IMR-90 (cell line): ENCODE results near the gene MED4. TPM values are rescaled to one million over a fixed set of nuclear protein-coding genes. Genes with fewer than 3 reads are reported as not detected.

Experiments used
- ATAC-seq: fragments of 200-7000 bp; cut with Tn5 transposase; 2 replicates; pipeline ENCODE4 v1.9.1; 2020; ENCODE audit warnings: low read depth, mild to moderate bottlenecking, moderate library complexity
- BruUV-seq: library from RNA; stranded (reverse); fragments of 400-500 nt; replicated peaks from 2 replicates; lab custom pipeline; 2021; lab: Mats Ljungman, UMichigan
- CTCF ChIA-PET: fragments of 300-600 bp; formaldehyde crosslinking; extraction: SDS; loops from one replicate; lab custom pipeline; 2021; ENCODE audit warnings: antibody characterized with exemption; lab: Yijun Ruan, JAX
- POLR2A ChIA-PET: fragments of 300-600 bp; sonication (Branson Sonifier 250); formaldehyde crosslinking; loops from one replicate; lab custom pipeline; 2022; ENCODE audit warnings: antibody characterized with exemption; ENCODE audit not compliant: unreplicated experiment; lab: Charles Lee
- DNase-seq: peaks from one replicate; pipeline ENCODE4 v3.0.0; 2013
- H2AFZ ChIP-seq: replicated peaks from 2 replicates; pipeline ENCODE3; 2013; ENCODE audit warnings: low read length, mild to moderate bottlenecking; ENCODE audit not compliant: poor library complexity
- H2AK5ac ChIP-seq: 2 replicates; pipeline ENCODE4 v1.6.1; 2013; ENCODE audit warnings: low read depth, low read length, inconsistent platforms
- H2AK9ac ChIP-seq: replicated peaks from 2 replicates; pipeline ENCODE3; 2013; ENCODE audit warnings: mild to moderate bottlenecking, low read depth, low read length, moderate library complexity; ENCODE audit not compliant: poor library complexity
- H2BK120ac ChIP-seq: 2 replicates; pipeline ENCODE4 v1.6.1; 2013; ENCODE audit warnings: low read depth, low read length, inconsistent platforms
- H2BK15ac ChIP-seq: 3 replicates; pipeline ENCODE4 v1.6.1; 2013; ENCODE audit warnings: low read depth, low read length, inconsistent platforms
- H2BK20ac ChIP-seq: 2 replicates; pipeline ENCODE4 v1.6.1; 2013; ENCODE audit warnings: low read depth, mild to moderate bottlenecking, inconsistent platforms, low read length, moderate library complexity
- H2BK5ac ChIP-seq: 2 replicates; pipeline ENCODE4 v1.6.1; 2013; ENCODE audit warnings: mild to moderate bottlenecking, low read depth, low read length, inconsistent platforms; ENCODE audit not compliant: poor library complexity, severe bottlenecking
- H3K14ac ChIP-seq: replicated peaks from 2 replicates; pipeline ENCODE4 v1.6.1; 2013; ENCODE audit warnings: low read depth, low read length, inconsistent platforms
- H3K18ac ChIP-seq: 2 replicates; pipeline ENCODE4 v1.6.1; 2013; ENCODE audit warnings: low read depth, low read length, control low read depth
- H3K23ac ChIP-seq: 2 replicates; pipeline ENCODE4 v1.6.1; 2013; ENCODE audit warnings: low read depth, low read length, inconsistent platforms
- H3K27ac ChIP-seq: 2 replicates; pipeline ENCODE4 v1.5.1; 2013; ENCODE audit warnings: mild to moderate bottlenecking, control low read depth, low read length; ENCODE audit not compliant: insufficient read depth
- H3K27me3 ChIP-seq: 2 replicates; pipeline ENCODE4 v1.6.1; 2013; ENCODE audit warnings: low read length; ENCODE audit not compliant: control insufficient read depth, insufficient read depth
- H3K36me3 ChIP-seq: 2 replicates; pipeline ENCODE4 v1.6.1; 2013; ENCODE audit warnings: low read length, mixed read lengths; ENCODE audit not compliant: control insufficient read depth, insufficient read depth
- H3K4ac ChIP-seq: 2 replicates; pipeline ENCODE4 v1.6.1; 2013; ENCODE audit warnings: low read depth, low read length, inconsistent platforms
- H3K4me1 ChIP-seq: 2 replicates; pipeline ENCODE4 v1.6.1; 2013; ENCODE audit warnings: low read length, mixed read lengths; ENCODE audit not compliant: control insufficient read depth, insufficient read depth
- H3K4me2 ChIP-seq: 2 replicates; pipeline ENCODE4 v1.6.1; 2013; ENCODE audit warnings: low read depth, mild to moderate bottlenecking, control low read depth, low read length, moderate library complexity
- H3K4me3 ChIP-seq: 2 replicates; pipeline ENCODE4 v1.5.1; 2013; ENCODE audit warnings: low read depth, mild to moderate bottlenecking, control low read depth, low read length, moderate library complexity; ENCODE audit not compliant: insufficient read depth
- H3K56ac ChIP-seq: 2 replicates; pipeline ENCODE4 v1.6.1; 2013; ENCODE audit warnings: low read length, inconsistent platforms; ENCODE audit not compliant: insufficient read depth; ENCODE audit errors: extremely low read depth
- H3K79me1 ChIP-seq, 2 experiments: 2 replicates each; pipeline ENCODE4 v1.6.1; 2013; ENCODE audit warnings: low read length in 2 of 2, inconsistent platforms in 1 of 2, low read depth in 1 of 2
- H3K9ac ChIP-seq: 2 replicates; pipeline ENCODE4 v1.6.1; 2013; ENCODE audit warnings: low read depth, low read length, control low read depth
- H3K9me1 ChIP-seq: 2 replicates; pipeline ENCODE4 v1.6.1; 2013; ENCODE audit warnings: low read length, inconsistent platforms; ENCODE audit not compliant: insufficient read depth
- H3K9me3 ChIP-seq: 2 replicates; pipeline ENCODE4 v1.6.1; 2013; ENCODE audit warnings: low read length; ENCODE audit not compliant: control insufficient read depth, insufficient read depth
- H4K20me1 ChIP-seq: 2 replicates; pipeline ENCODE4 v1.6.1; 2013; ENCODE audit warnings: low read length, inconsistent platforms; ENCODE audit not compliant: insufficient read depth
- H4K5ac ChIP-seq: 2 replicates; pipeline ENCODE4 v1.6.1; 2013; ENCODE audit warnings: mild to moderate bottlenecking, low read depth, low read length, control low read depth
- H4K8ac ChIP-seq, 2 experiments: 2 replicates each; pipeline ENCODE4 v1.6.1; 2013; ENCODE audit warnings: low read depth in 2 of 2, low read length in 2 of 2, control low read depth in 1 of 2, inconsistent platforms in 1 of 2
- H4K91ac ChIP-seq: 2 replicates; pipeline ENCODE4 v1.6.1; 2013; ENCODE audit warnings: low read depth, low read length, inconsistent platforms; ENCODE audit not compliant: insufficient read depth
- BHLHE40 ChIP-seq: fragments of 150-350 bp; IDR thresholded peaks from 2 replicates; pipeline ENCODE4 v1.6.1; 2016; ENCODE audit warnings: mild to moderate bottlenecking, low read depth, low read length
- CEBPB ChIP-seq: IDR thresholded peaks from 2 replicates; pipeline ENCODE4 v1.6.1; 2012; ENCODE audit warnings: low read depth, low read length, improper control_type of control experiment
- CTCF ChIP-seq: conservative IDR thresholded peaks from 2 replicates; pipeline ENCODE4 v1.5.1; 2012; ENCODE audit warnings: mild to moderate bottlenecking, low read depth, low read length, improper control_type of control experiment
- ELK1 ChIP-seq: fragments of 150-350 bp; IDR thresholded peaks from 2 replicates; pipeline ENCODE4 v1.6.1; 2016; ENCODE audit warnings: low read depth, mild to moderate bottlenecking, low read length, moderate library complexity, borderline replicate concordance
- MAFK ChIP-seq: IDR thresholded peaks from 2 replicates; pipeline ENCODE4 v1.6.1; 2012; ENCODE audit warnings: low read depth, low read length, improper control_type of control experiment
- MAZ ChIP-seq: IDR thresholded peaks from 2 replicates; pipeline ENCODE4 v1.6.1; 2012; ENCODE audit warnings: low read depth, mild to moderate bottlenecking, low read length, improper control_type of control experiment, moderate library complexity, borderline replicate concordance
- RAD21 ChIP-seq: IDR thresholded peaks from 2 replicates; pipeline ENCODE4 v1.6.1; 2012; ENCODE audit warnings: low read length, improper control_type of control experiment
- RCOR1 ChIP-seq: IDR thresholded peaks from 2 replicates; pipeline ENCODE4 v1.6.1; 2012; ENCODE audit warnings: mild to moderate bottlenecking, low read length, improper control_type of control experiment; ENCODE audit not compliant: insufficient replicate concordance
- SMC3 ChIP-seq: fragments of 150-350 bp; IDR thresholded peaks from 2 replicates; pipeline ENCODE4 v1.6.1; 2016; ENCODE audit warnings: low read depth, mild to moderate bottlenecking, antibody characterized with exemption, low read length, moderate library complexity
- USF2 ChIP-seq: fragments of 150-350 bp; IDR thresholded peaks from 2 replicates; pipeline ENCODE4 v1.6.1; 2017; ENCODE audit warnings: mild to moderate bottlenecking, antibody characterized with exemption, low read length, low read depth
- WGBS, 2 experiments: methylation state at CpG; one replicate each; pipeline versions ENCODE4 v1.1.5 to v1.1.7; 2013; ENCODE audit warnings: missing lambda C conversion rate in 2 of 2; ENCODE audit not compliant: insufficient read length in 1 of 2; ENCODE audit errors: extremely low coverage in 2 of 2; 5-methylcytosine and 5-hydroxymethylcytosine counted together
- dilution Hi-C: fragments of 300-500 bp; cut with HindIII; formaldehyde crosslinking; loops from one replicate; pipeline ENCODE4 v1.14.3; 2018; ENCODE audit warnings: low sequenced_read_pairs; ENCODE audit not compliant: unreplicated experiment
- in situ Hi-C: fragments of 300-500 bp; cut with MboI; formaldehyde crosslinking; loops from 3 replicates; pipeline ENCODE4 v1.14.3; 2019; ENCODE audit warnings: low sequenced_read_pairs, inconsistent platforms, mixed read lengths
- intact Hi-C: fragments of 100-400 bp; cut with micrococcal nuclease; formaldehyde crosslinking; loops from 2 replicates; pipeline ENCODE4 v1.10.0; 2022
- polyA plus RNA-seq, 3 experiments: library from polyadenylated mRNA; depleted of rRNA; stranded (reverse); fragments of >200 nt; gene quantifications; 2 replicates each; pipeline ENCODE4 v1.2.3, GENCODE V29; 2012; ENCODE audit warnings: low replicate concordance in 1 of 3
- total RNA-seq: library from RNA; depleted of rRNA; stranded (reverse); fragments of >200 nt; gene quantifications from 2 replicates; pipeline ENCODE4 v1.2.3, GENCODE V29; 2012

The MED4 gene
- total and polyA plus RNA-seq, 2 of the 4 experiments (the other 2 are of a cell fraction), result 25.3 to 40.5 TPM

- Histone ChIP-seq H3K27me3 (peaks cover 2% of the 10 kb centered on the region), H2AFZ (no peak overlapping the region), H3K27ac (no peak overlapping the region), H4K91ac (no peak overlapping the region), H3K36me3 (no peaks in the 10 kb centered on the region), H2BK120ac (no peak overlapping the region), H3K18ac (no peak overlapping the region), H2AK5ac (no peak overlapping the region), H2BK15ac (no peak overlapping the region), H3K9ac (no peak overlapping the region), H3K9me3 (0 out of 2 replicates have a peak, but pooled peaks cover 2% of the 10 kb centered on the region), H3K9me1 (no peaks in the 10 kb centered on the region), H3K4me3 (no peak overlapping the region), H2BK5ac (no peak overlapping the region), H4K5ac (no peak overlapping the region), H4K20me1 (no peaks in the 10 kb centered on the region), H4K8ac (no peak overlapping the region), H3K4me1 (no peaks in the 10 kb centered on the region), H3K79me1 (no peaks in the 10 kb centered on the region), H2BK20ac (no peak overlapping the region), H3K56ac (no peak overlapping the region), H3K4ac (no peak overlapping the region), H2AK9ac (no peak overlapping the region), H3K14ac (no peak overlapping the region), H3K4me2 (no peak overlapping the region), H3K23ac (no peak overlapping the region)
- in situ Hi-C loops (no loop called here), dilution Hi-C loops (no loop called here), intact Hi-C loops (no loop called here)
- 83% methylated on average over 1 of the region's 3 CpGs; no CpG with 5 or more reads in 1 of the 2 experiments for WGBS, 2 experiments
- ChIA-PET POLR2A (no interaction called here), CTCF (no interaction called here)
- BruUV-seq, result no TSS peak
- DNase-seq (no peak), ATAC-seq (no peak)
- TF ChIP-seq MAZ, result no peak
- TF ChIP-seq SMC3, result no peak
- TF ChIP-seq RCOR1, result no peak
- no peak for TF ChIP-seq CTCF
- no peak for TF ChIP-seq MAFK
- no peak for TF ChIP-seq RAD21
- TF ChIP-seq BHLHE40, result no peak
- no peak for TF ChIP-seq ELK1
- no peak for TF ChIP-seq CEBPB
- no peak for TF ChIP-seq USF2
Measured at GRCh38 chr13:48142436-48142835, 47.5 kb upstream of the MED4 start.
